Central memory CD8-positive, alpha-beta T cell (primary cell): Measurements from ENCODE around the gene SUSD5.

Experiments used
- ATAC-seq: fragments of 150-1000 bp; cut with Tn5 transposase; replicated peaks from 2 replicates; pipeline ENCODE4 v1.10.0; 2022; ENCODE audit warnings: mild to moderate bottlenecking, moderate FRiP score, moderate number of reproducible peaks; ENCODE audit not compliant: poor library complexity, severe bottlenecking; ENCODE audit errors: extremely low read depth
- DNase-seq, 2 donors: peaks; one replicate each; pipeline ENCODE4 v3.0.0; 2021; ENCODE audit warnings: low spot score in 2 of 2
- H3K27ac Mint-ChIP-seq: one replicate; pipeline ENCODE4 v1.8.0; 2022; ENCODE audit warnings: low read depth, mild to moderate bottlenecking, moderate library complexity, mixed read lengths
- H3K27me3 Mint-ChIP-seq: one replicate; pipeline ENCODE4 v1.8.0; 2022; ENCODE audit warnings: mixed read lengths
- H3K36me3 Mint-ChIP-seq: one replicate; pipeline ENCODE4 v1.8.0; 2022; ENCODE audit warnings: mild to moderate bottlenecking, moderate library complexity, mixed read lengths; ENCODE audit not compliant: insufficient read depth
- H3K4me1 Mint-ChIP-seq: one replicate; pipeline ENCODE4 v1.8.0; 2022; ENCODE audit warnings: mixed read lengths
- H3K4me3 Mint-ChIP-seq: one replicate; pipeline ENCODE4 v1.8.0; 2022; ENCODE audit warnings: mild to moderate bottlenecking, moderate library complexity, mixed read lengths
- H3K9me3 Mint-ChIP-seq: one replicate; pipeline ENCODE4 v1.8.0; 2022; ENCODE audit warnings: mixed read lengths

SUSD5 gene

GRCh38 chr3:33221241-33221640, 2.6 kb upstream of the SUSD5 start:
- no peak for ATAC-seq
- DNase-seq = no peak
- no peak overlapping the region for H3K4me3 Mint-ChIP-seq
- no peaks in the 10 kb centered on the region for H3K9me3 Mint-ChIP-seq
- H3K4me1 Mint-ChIP-seq = no peaks in the 10 kb centered on the region
- H3K36me3 Mint-ChIP-seq = peaks cover 4% of the 10 kb centered on the region
- H3K27ac Mint-ChIP-seq = no peak overlapping the region
- peaks cover 63% of the 10 kb centered on the region for H3K27me3 Mint-ChIP-seq

- Mint-ChIP-seq H3K36me3 (peaks cover 4% of the 10 kb centered on the region), H3K27ac (no peak overlapping the region), H3K4me1 (no peaks in the 10 kb centered on the region), H3K27me3 (peaks cover 78% of the 10 kb centered on the region), H3K4me3 (no peak overlapping the region), H3K9me3 (no peaks in the 10 kb centered on the region)
- DNase-seq = no peak
- no peak for ATAC-seq
Measured at GRCh38 chr3:33219175-33219487, 521 bp upstream of the SUSD5 start.

GRCh38 chr3:33217866-33218445, 654 bp downstream of the SUSD5 start:
- DNase-seq (no peak), ATAC-seq (no peak)
- Mint-ChIP-seq H3K27me3 (peaks cover 77% of the 10 kb centered on the region), H3K4me3 (no peak overlapping the region), H3K4me1 (no peaks in the 10 kb centered on the region), H3K9me3 (no peaks in the 10 kb centered on the region), H3K27ac (no peak overlapping the region), H3K36me3 (peaks cover 4% of the 10 kb centered on the region)

- Mint-ChIP-seq H3K27ac (no peak overlapping the region), H3K27me3 (peaks cover 72% of the 10 kb centered on the region), H3K9me3 (no peaks in the 10 kb centered on the region), H3K4me3 (no peak overlapping the region), H3K36me3 (peaks cover 4% of the 10 kb centered on the region), H3K4me1 (no peaks in the 10 kb centered on the region)
- DNase-seq (no peak), ATAC-seq (no peak)
Measured at GRCh38 chr3:33215739-33216138, 2.9 kb downstream of the SUSD5 start.

GRCh38 chr3:33212406-33212805, 6.2 kb downstream of the SUSD5 start:
- peaks cover 78% of the 10 kb centered on the region for H3K27me3 Mint-ChIP-seq
- no peak overlapping the region for H3K4me3 Mint-ChIP-seq
- H3K9me3 Mint-ChIP-seq = peaks cover 11% of the 10 kb centered on the region
- DNase-seq = no peak
- no peak overlapping the region for H3K27ac Mint-ChIP-seq
- no peak for ATAC-seq
- no peaks in the 10 kb centered on the region for H3K4me1 Mint-ChIP-seq
- H3K36me3 Mint-ChIP-seq = no peaks in the 10 kb centered on the region

- Mint-ChIP-seq H3K27ac (no peak overlapping the region), H3K9me3 (peaks cover 11% of the 10 kb centered on the region), H3K4me1 (no peaks in the 10 kb centered on the region), H3K36me3 (no peaks in the 10 kb centered on the region), H3K4me3 (no peak overlapping the region), H3K27me3 (peaks cover 72% of the 10 kb centered on the region)
- no peak for ATAC-seq
- no peak for DNase-seq
Measured at GRCh38 chr3:33211444-33211843, 7.2 kb downstream of the SUSD5 start.

- peaks cover 52% of the 10 kb centered on the region for H3K27me3 Mint-ChIP-seq
- DNase-seq = no peak
- no peaks in the 10 kb centered on the region for H3K36me3 Mint-ChIP-seq
- no peaks in the 10 kb centered on the region for H3K4me1 Mint-ChIP-seq
- H3K27ac Mint-ChIP-seq = no peak overlapping the region
- H3K9me3 Mint-ChIP-seq = peaks cover 11% of the 10 kb centered on the region
- ATAC-seq = no peak
- H3K4me3 Mint-ChIP-seq = no peak overlapping the region
Measured at GRCh38 chr3:33209357-33209756, 9.3 kb downstream of the SUSD5 start.

- peaks cover 9% of the 10 kb centered on the region for H3K27me3 Mint-ChIP-seq
- no peaks in the 10 kb centered on the region for H3K9me3 Mint-ChIP-seq
- no peaks in the 10 kb centered on the region for H3K36me3 Mint-ChIP-seq
- H3K27ac Mint-ChIP-seq = no peak overlapping the region
- no peak overlapping the region for H3K4me3 Mint-ChIP-seq
- no peak for DNase-seq
- H3K4me1 Mint-ChIP-seq = no peaks in the 10 kb centered on the region
- no peak for ATAC-seq
Measured at GRCh38 chr3:33202711-33203457, 15.7 kb downstream of the SUSD5 start.

GRCh38 chr3:33201195-33201594, 17.4 kb downstream of the SUSD5 start:
- ATAC-seq (no peak), DNase-seq (no peak)
- Mint-ChIP-seq H3K27me3 (no peaks in the 10 kb centered on the region), H3K27ac (no peak overlapping the region), H3K9me3 (no peaks in the 10 kb centered on the region), H3K4me3 (no peak overlapping the region), H3K36me3 (no peaks in the 10 kb centered on the region), H3K4me1 (no peaks in the 10 kb centered on the region)

GRCh38 chr3:33196538-33196937, 22.1 kb downstream of the SUSD5 start:
- no peak for ATAC-seq

GRCh38 chr3:33194303-33194702, 24.3 kb downstream of the SUSD5 start:
- peaks cover 11% of the 10 kb centered on the region for H3K27me3 Mint-ChIP-seq
- no peak overlapping the region for H3K27ac Mint-ChIP-seq
- no peak for ATAC-seq
- no peak overlapping the region for H3K4me3 Mint-ChIP-seq
- no peaks in the 10 kb centered on the region for H3K36me3 Mint-ChIP-seq
- DNase-seq = no peak
- no peaks in the 10 kb centered on the region for H3K9me3 Mint-ChIP-seq
- no peaks in the 10 kb centered on the region for H3K4me1 Mint-ChIP-seq

More at GRCh38 chr3:33196538-33196937, 22.1 kb downstream of the SUSD5 start:
- Mint-ChIP-seq H3K9me3 (no peaks in the 10 kb centered on the region), H3K4me3 (no peak overlapping the region), H3K27me3 (no peaks in the 10 kb centered on the region), H3K27ac (no peak overlapping the region), H3K4me1 (no peaks in the 10 kb centered on the region), H3K36me3 (no peaks in the 10 kb centered on the region)
- DNase-seq = no peak

- H3K27ac Mint-ChIP-seq = no peak overlapping the region
- H3K4me1 Mint-ChIP-seq = no peaks in the 10 kb centered on the region
- ATAC-seq (no peak), DNase-seq (no peak)
- H3K36me3 Mint-ChIP-seq = no peaks in the 10 kb centered on the region
- H3K27me3 Mint-ChIP-seq = peaks cover 59% of the 10 kb centered on the region
- no peak overlapping the region for H3K4me3 Mint-ChIP-seq
- H3K9me3 Mint-ChIP-seq = peaks cover 7% of the 10 kb centered on the region
Measured at GRCh38 chr3:33187368-33187634, 31.3 kb downstream of the SUSD5 start.

GRCh38 chr3:33186524-33187367, 31.9 kb downstream of the SUSD5 start:
- peaks cover 65% of the 10 kb centered on the region for H3K27me3 Mint-ChIP-seq
- no peaks in the 10 kb centered on the region for H3K36me3 Mint-ChIP-seq
- no peaks in the 10 kb centered on the region for H3K4me1 Mint-ChIP-seq
- DNase-seq = no peak
- H3K27ac Mint-ChIP-seq = no peak overlapping the region
- H3K4me3 Mint-ChIP-seq = no peak overlapping the region
- no peak for ATAC-seq
- peaks cover 7% of the 10 kb centered on the region for H3K9me3 Mint-ChIP-seq
